Measurements from ENCODE around the gene FREM1.

- TF ChIP-seq POLR2A (IDR thresholded peaks at IDR 0.05), result no peak
- TF ChIP-seq, protein P1, sequence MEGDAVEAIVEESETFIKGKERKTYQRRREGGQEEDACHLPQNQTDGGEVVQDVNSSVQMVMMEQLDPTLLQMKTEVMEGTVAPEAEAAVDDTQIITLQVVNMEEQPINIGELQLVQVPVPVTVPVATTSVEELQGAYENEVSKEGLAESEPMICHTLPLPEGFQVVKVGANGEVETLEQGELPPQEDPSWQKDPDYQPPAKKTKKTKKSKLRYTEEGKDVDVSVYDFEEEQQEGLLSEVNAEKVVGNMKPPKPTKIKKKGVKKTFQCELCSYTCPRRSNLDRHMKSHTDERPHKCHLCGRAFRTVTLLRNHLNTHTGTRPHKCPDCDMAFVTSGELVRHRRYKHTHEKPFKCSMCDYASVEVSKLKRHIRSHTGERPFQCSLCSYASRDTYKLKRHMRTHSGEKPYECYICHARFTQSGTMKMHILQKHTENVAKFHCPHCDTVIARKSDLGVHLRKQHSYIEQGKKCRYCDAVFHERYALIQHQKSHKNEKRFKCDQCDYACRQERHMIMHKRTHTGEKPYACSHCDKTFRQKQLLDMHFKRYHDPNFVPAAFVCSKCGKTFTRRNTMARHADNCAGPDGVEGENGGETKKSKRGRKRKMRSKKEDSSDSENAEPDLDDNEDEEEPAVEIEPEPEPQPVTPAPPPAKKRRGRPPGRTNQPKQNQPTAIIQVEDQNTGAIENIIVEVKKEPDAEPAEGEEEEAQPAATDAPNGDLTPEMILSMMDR (IDR thresholded peaks at IDR 0.05), result no peak
Observed at GRCh38 chr9:14710804-14711203, 199.4 kb downstream of the FREM1 start.

Measured in breast epithelium (tissue), 3 donors.